ENCODE results near the gene TBCD.
A peak's percentile ranks its signal among the peaks of the same experiment; 100 is the strongest.

TBCD gene

DNA sequence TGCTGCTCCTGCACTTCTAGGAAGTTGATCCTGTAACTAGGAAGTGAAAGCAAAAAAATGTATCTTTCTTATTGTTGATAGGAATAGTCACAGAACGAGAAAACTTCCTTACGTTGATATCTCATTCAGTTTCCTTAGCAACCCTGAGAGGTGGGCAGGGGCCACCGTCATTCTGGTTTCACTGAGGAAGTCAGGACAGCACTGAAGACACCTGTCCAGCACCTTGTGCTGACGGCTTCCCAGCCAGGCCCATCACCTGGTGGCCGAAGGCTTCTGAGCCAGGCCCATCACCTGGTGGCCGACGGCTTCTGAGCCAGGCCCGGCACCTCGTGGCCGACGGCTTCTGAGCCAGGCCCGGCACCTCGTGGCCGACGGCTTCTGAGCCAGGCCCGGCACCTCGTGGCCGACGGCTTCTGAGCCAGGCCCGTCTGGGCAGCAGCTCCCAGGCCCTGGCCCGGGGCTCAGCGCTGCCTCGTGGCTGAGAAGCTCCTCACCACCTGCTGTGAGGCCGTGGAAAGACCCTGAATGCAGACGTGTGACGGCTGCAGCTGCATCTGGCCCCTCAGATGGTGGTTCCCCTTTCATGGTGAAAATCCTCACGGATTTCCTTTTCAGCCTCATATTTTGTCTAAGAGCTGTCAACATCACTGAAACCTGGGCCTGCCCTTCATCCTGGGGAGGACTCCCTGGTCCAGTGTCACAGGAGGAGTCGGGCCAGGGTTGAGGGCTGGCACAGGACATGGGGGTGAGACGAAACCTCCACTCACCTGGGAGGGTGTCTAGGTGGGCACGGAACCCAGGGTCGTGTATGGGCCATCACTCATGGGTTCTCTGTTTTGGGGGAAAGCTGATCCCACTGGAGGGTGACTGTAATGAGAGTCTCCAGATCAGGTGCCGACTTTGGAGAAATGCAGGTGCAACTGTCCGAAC, 121.0 kb downstream of the TBCD start:
- DNase-seq = peak in 2 of 4 experiments; percentile 26 to 42

DNA sequence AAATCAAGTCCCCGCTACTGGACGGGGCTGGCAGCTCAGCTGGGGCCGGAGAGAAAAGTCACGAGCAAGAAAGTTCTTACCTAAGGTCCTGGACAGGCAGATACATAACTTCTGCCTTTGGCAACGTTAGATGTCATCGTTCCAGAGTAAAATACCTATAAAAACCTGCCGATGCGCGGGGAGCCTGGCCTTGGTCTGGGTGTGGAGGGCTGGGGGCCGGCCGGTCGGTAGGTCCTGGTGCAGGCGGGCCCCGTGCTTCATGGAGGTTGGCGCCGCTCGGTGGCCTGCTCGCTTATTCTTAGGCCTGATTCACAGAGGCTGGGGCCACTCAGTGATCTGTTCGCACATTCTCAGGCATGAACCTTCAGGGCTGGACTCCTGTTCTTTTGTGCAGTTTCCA, 121.7 kb downstream of the TBCD start:
- DNase-seq = no peak

DNA sequence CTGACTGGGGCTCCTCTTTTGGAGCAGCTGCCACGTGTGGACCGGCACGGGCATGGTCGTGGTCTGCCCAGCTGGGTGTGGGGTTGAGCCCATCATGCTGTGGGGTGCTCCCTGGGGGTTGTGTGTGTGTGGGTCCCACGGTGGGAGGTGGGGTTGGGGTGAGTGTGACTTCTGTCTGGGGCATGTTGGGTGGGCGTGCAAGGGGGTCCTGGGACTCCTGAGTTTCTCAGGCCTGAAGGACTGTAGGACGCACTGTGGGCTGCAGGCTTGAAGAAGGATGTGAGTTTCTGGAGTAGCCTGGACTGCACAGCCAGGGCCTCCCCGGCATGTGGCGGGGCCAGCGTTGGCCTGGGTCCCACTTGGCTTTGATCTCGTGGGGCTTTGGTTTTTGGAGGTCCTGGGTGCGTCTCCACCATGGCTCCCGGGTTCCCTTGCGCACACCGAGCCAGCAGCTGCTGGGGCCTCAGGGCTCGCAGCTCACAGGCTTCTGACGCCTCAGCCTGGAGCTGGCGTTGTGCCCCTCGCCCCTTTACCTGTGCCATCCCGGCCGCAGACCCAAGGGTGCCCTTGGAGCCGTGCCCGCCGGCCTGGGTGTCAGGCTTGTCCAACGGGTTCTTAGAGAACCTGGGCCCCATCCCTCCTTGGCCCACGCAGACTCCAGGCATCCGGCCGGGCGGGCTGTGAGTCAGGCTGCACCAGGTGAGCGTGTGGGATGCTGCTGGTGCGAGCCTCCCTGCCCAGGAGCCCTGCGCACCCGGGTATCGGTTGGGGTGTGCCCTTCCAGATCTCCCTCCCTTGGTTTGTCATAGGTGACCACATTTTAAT, 122.4 kb downstream of the TBCD start:
- DNase-seq = no peak

DNA sequence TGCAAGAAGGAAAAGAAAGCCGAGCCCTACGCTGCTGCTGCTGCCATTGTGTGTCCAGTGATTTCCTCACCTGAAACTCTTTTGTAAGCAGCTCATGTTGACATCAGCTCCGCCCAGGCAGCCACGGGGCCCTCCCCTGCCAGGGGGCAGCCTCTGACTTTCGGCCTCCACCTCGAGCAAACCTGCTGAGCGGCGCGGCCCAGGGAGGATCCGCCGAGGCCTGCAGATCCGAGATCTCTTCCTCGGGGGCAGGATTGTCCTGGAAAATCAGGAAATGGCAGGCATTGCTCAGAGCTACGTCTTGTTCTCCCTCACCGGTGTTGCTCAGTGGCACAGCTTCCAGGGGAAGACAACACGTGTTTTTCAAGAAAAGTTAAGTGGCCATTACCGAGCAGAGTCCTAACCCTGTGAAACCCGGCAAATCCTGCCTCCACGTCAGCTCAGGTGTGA, 123.6 kb downstream of the TBCD start:
- DNase-seq = peak in 1 of 4 experiments; percentile 31

DNA sequence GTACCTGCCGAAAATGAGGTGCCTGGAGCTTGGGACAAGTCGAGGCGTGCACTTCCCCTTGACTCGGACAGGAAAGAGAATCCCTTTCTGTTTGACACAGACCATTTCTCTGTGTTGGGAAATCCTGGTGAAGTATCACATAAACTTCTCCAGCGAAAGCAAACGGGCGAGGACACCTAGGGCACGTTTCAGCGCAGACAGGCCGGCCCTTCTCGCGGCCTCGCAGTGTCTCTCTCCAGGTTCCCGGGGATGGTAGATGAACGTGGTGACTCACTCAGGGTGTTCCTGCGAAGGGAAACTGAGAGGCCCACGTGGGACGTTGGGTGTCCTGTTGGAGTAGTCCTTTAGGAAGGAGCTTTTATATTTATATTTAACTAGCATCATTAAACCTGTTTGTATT, 124.3 kb downstream of the TBCD start:
- peak; percentile 21 to 48 (median 42) for DNase-seq

DNA sequence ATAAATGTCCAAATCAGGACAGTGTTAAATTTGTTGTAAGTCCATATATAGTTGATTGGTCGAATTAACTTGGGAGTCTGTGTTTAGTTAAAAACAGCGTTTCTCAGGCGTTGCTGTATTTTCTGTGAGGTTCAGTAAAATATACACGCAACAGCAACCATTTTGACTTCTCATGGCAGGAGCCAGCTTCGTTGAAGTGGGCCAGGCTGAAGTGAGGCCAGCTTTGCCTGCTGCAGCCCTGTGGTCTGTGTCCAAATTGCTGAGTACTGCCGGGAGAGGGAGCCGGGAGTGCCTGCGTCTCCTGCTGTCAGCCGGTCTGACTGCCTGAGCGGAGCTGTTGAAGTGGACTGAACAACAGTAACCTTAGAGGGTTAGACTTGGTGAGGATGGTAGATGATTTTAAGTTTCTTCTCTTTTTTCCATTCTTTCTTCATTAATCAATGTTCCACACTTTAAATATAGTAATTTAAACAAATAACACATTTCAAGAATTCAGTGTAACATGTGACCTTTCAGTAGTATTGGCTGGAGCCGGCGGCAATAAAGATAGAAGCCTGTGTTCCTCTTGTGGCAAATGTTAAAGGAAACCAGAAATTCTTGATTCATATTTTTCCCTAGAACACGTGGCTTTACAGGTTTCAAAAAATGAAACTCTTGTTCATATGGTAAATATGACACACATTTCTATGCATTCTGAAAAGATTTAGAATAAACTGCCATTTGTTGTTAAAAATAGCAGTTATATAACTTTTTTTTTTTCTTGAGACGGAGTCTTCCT, 124.9 kb downstream of the TBCD start:
- DNase-seq = peak; percentile 65 to 75 (median 70)

DNA sequence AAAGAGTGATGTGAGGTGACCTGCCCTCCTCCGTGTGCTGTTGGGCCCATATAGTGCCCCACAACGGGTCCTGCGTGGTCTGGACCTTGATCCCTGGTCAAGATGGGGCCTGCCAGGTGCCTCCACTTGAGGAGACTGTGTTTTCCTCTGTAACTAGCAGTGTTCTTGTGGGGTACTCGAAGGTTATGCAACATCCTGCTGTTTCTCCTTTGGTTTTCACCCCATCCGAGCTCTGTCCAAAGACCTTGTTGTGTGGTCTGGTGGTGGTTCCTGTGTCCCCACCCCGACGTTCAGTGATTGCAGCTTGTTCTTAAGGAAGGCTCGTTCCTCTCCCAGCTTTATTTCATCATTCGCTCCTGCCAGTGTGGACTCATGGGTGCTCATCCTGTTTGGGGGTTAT, 126.7 kb downstream of the TBCD start:
- DNase-seq = peak in 3 of 4 experiments; percentile 42 to 63 (median 44)

DNA sequence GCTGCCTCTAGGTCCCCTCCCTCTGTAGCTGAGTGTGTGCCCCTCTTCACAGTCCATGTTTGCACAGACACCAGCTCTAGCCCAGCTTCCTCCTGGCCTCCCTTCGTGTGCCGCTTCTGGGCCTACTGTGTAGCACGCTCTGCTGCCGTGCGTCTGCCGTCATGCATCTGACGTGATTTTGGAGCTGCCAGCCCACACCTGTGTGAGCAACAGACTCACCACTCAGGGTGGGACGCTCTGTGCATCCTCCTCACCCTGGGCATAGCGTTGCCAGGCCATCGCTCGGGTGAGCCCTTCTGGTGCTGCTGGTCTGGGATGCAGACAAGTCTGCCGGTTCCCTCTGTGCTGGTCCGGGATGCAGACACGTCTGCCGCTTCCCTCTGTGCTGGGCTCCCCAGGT, 127.4 kb downstream of the TBCD start:
- DNase-seq = no peak

DNA sequence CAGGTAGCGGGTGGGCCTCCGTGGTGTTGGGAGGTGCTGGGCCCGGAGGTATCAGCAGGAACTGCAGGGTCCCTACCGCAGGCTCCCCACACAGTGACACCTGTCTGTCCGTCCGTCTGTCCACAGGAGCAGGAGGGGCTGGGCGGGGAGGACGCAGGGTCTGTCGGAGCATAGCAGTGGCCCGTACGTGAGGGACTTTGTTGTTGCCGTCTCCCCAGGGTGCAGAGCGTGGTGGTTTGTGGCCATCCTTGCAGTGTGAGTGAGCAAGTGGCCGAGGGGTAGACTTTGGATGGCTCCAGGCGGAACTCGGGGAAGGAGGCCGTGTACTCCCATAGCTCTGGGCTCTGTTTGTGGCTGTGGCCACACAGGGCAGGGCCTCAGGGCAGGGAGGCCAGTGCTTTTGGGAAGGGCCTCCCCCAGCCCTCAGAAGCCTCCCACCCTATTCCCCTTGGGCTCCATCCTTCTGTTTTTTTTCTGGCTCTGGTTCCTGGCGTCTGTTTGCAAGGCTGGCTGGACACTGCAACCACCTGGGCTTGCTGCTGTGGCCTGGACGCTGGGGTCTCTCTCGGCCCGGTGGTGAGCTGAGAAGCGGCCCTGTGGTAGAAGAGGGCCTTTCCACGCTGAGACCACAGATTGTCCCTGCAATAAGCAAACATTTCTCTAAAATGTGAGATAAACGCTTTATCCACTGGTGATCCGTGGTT, 128.9 kb downstream of the TBCD start:
- DNase-seq = no peak

DNA sequence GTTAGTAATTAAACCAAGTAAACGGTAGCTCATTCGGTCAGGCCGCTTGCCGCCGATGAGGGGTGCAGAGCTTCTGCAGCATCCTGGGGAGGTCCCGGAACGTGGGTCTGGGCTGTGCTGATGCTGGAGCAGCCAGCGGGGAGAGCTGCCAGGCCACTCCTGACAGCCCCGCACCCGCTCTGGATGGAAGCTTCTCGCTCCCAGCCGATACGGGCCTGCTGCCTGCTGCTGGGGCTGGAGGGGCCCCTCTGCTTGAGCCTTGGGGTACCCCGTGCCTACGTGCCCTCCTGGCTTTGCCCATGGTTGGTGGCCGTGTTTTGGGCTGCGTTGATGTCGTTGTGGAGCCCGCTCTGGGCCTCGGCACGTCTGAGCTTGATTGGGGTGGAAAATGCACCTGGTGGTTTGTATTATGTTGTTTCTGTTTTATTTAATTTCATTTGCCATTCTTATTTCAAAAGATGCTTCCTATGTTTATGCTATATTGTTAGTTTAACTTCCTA, 129.5 kb downstream of the TBCD start:
- DNase-seq = no peak

DNA sequence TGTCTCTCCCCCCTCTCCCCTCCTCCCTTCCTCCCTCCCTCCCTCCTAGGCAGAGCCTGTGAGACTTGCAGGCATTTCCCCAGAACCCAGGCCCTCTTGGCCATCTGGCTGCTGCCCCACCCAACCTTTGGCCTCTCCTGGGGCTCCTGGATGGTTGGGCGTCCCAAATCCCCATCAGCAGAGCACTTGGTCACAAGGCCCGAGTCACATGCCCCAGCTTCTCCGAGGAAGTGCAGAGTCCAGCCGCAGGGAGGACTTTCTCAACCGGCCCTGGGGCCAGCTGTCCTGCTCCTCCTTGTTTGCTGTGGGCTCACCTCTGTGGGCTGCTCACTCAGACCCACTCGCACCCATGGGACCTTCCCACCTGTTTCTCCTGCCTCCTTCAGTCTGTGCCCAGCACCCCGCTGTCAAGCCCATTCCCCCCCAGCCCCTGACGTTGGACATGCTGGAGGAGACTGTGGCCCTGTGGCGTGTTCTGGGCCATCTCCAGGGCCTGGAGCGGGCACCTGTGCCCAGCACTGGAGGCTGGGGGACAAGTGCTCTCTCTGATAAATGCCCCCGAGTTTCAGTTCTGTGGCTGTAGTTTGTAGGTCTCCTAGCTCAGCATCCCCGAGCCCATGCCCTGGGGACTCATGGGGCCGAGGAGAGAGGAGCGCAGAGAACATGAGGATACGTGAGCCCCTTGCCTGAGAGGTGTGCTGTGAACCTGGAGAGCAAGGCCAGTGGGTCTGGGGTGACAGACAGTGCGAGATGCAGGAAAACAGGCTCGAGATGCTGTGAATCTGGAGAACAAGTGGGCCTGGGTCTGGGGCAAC, 130.2 kb downstream of the TBCD start:
- peak; percentile 76 to 91 (median 84) for DNase-seq

DNA sequence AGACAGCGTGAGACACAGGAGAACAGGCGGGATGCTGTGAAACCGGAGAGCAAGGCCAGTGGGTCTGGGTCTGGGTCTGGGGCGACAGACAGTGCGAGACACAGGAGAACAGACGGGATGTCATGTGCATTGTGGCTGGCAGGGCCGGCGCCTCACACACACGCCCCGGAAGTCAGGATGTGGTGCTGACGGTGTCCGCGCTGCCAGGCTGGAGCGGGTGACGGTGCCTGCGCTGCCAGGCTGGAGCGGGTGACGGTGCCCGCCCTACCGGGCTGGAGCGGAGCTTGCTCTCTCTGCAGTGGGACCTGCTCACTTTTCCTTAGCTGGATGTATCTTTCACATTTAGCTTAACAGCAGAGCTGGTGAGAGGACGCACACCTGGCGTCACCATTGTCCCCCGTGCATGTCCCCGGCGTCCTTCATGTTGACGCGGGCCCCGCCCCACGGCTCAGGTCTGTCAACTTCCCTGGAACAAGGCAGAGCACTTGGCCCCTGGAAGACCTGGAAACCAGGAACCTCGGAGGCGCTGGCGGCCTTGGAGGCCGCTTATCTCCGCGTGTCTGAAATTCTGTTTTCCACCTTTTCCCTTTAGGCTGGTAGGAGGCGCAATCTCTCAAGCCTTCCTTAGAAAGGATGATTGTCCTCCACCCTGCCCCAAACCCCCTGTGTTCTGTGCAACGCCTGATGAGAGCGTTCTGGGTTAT, 131.0 kb downstream of the TBCD start:
- DNase-seq = peak; percentile 49 to 79 (median 63)

DNA sequence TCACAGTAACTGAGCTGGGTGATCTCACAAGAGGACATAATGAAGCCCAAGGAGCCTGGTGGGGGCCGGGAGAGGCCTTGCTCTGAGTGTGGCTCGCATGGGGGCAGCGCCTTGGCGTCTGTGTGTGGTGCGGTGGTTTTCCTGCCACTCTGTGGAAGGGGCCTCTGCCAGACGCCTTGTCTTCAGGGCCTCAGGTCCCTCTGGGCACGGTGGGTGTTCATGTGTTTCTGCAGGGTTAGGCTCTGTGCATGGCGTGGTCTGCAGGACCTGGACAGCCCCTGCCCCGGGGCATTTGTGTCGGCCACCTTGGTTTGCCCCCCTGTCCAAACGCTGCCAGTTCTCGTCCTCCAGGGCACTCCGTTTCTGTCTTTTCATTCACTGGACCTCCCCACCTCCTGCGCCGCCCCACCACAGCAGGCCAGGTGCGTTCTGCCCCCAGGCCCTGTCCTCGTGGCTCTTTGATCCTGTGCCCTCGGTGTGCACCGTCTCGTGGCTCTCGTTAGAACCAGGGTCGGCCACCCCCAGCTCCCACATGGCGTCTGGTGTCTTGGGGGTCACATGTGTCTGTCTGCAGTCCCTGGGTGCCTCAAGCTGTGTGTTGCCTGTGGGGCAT, 131.7 kb downstream of the TBCD start:
- DNase-seq = no peak

DNA sequence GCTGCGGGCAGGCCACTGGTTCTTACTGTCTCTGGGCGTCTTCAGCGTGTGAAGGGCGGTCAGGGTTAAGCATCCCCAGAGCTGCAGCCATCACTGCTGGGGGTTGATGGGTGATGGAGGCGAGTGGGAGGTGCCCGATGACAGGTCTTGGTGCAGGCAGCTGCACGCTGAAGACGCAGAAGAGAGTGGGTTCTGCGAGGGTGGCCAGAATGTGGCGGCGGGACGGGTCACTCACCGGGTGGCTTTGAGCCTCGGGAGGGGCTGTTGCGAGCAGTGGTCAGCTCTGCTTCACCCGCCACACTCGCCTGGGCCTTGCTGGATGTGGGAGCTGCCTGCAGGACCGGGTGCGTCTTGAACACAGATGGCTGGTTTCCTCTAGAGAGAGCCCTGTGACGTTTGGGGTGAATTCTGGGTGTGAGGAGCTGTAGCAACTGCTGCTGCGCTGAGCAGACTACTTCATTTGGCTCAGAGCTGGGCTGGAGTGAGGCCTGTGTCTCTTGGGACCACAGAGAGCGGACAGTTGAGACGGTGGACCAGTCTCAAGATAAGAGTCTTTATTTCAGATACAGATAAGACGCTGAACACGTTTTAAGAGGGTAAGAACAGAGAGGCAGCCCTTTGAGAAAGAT, 132.6 kb downstream of the TBCD start:
- no peak for DNase-seq

DNA sequence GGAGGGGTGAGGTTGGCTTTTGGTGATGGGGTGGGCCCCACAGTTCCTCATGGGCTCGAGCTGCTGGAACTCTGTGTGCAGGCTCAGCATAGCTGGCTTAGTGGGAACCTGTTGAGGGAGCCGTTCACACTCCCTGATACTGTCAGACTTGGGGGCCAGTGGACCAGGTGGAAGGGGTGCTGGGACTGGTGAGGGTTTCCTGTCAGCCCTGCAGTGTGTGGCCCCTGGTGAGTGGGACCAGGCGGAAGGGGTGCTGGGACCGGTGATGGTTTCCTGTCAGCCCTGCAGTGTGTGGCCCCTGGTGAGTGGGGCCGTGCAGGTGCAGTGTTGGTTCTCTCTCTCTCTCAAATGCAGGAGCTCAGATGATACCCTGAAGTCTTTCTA, 133.1 kb downstream of the TBCD start:
- no peak for DNase-seq

DNA sequence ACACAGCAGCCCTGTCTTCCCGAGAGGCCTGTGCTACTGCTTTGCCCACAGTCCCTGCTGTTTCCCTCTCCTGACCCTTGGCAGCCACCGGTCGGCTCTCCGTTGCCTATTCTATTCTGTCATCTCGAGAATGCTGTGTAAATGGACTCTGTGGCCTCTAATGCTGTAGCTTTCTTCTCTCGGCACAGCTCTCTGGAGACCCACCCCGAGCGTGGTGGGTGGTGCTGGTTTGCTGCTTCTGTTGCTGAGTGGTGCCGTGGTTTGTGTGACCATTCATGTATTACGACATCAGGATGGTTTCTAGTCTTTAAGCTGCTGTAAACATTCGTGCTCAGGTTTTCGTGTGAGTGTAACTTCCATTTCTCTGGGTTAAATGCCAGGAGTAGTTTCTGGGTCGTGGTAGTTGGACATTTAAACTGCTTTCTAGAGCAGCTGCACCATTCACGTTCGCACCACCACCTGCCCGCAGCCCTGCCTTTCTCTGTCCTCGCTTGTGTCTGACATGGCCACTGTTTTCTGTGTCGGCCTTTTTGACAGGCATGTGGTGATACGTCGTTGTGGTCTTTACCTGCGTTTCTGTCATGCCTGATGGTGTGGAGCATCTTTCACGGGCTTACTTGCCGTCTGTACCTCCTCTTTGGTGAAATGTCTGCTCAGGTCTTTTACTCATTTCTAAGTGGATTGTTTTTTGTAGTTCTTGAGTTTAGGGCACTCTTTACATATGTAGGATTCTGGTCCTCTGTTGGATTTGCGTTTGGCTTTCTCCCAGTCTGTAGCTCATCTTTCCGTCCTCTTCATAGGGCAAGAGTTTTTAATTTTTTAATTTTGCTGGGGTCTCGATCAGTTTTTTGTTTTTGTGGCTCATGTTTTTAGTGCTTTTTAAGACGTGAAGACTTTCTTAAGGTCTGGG, 135.6 kb downstream of the TBCD start:
- peak; percentile 7 to 62 (median 48) for DNase-seq

DNA sequence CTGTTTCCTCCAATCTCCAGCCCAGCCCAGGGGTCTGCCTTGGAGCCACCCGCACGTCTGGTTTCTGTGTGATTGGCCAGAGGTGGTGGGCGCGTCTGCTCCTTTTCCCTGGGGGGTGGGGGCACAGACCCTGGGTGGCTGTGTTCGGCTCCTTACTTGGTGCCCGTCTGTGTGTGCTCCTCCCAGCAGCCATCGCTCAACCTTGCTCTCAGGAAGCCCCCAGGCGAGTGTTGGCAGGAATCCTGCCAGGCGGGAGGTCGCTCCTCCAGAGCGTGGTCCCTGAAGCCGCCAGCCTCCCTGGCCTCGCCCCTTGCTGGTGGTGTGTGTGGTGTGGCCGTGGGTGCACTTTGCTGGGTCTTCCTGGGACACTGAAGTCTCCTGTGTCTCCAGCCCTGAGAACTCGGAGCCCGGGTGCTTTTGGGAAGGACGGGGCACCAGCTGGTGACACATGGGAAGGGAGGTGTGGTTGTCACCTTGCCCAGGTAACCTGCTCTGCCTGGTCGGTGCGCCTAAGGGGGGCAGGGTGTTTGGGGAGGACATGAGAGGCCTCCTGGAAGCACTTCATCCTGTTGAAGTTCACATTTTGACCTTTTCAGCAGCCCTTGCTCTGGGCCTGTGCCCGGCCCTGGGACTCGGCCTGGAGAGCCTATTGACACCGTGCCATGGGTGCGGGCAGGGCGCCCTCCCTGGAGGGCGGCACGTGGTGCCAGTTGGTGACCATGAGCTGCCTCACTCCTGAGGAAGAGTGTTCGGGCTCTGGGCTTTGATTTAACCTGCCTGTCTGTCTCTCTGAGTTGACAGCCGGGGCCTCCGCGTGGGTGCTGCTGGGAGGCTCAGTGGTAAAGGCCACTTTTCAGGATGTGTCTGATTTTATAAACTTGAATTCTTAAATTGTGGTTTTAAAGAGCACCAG, 137.0 kb downstream of the TBCD start:
- no peak for DNase-seq

Measured in suppressor macrophage (primary cell).